H1 (cell line): ENCODE data around the gene MSS51. TPM values are rescaled to one million over a fixed set of nuclear protein-coding genes. Genes with fewer than 3 reads are reported as not detected.

Source experiments
- CTCF ChIA-PET: fragments of 300-600 bp; sonication (Branson Sonifier 250); formaldehyde crosslinking; loops from one replicate; lab custom pipeline; 2021; ENCODE audit not compliant: partially characterized antibody; lab: Charles Lee
- POLR2A ChIA-PET: fragments of 300-600 bp; sonication (Branson Sonifier 250); formaldehyde crosslinking; loops from one replicate; lab custom pipeline; 2021; ENCODE audit warnings: inconsistent platforms; ENCODE audit not compliant: partially characterized antibody; lab: Charles Lee
- DNase-seq, 2 experiments: peaks; one replicate each; pipeline versions ENCODE4 v3.0.0 to v3.0.0-alpha.2; 2010 to 2022; ENCODE audit warnings: low spot score in 2 of 2, low read depth in 1 of 2, mixed read lengths in 1 of 2
- FAIRE-seq: peaks from 2 replicates; lab custom pipeline; 2011; peaks lifted over from hg19 to GRCh38; lab: Jason Lieb, UNC
- H2AFZ ChIP-seq: 2 replicates; pipeline ENCODE4 v1.8.1; 2012; ENCODE audit warnings: low read length, inconsistent platforms
- H2AK5ac ChIP-seq: 2 replicates; pipeline ENCODE4 v1.6.1; 2013; ENCODE audit warnings: low read depth, low read length
- H2BK120ac ChIP-seq: replicated peaks from 2 replicates; pipeline ENCODE3; 2013; ENCODE audit warnings: low read depth, low read length, inconsistent platforms
- H2BK12ac ChIP-seq: 2 replicates; pipeline ENCODE4 v1.6.1; 2013; ENCODE audit warnings: low read depth, low read length
- H2BK15ac ChIP-seq: 2 replicates; pipeline ENCODE4 v1.6.1; 2013; ENCODE audit warnings: low read length
- H2BK20ac ChIP-seq: 2 replicates; pipeline ENCODE4 v1.6.1; 2013; ENCODE audit warnings: low read length
- H2BK5ac ChIP-seq: 2 replicates; pipeline ENCODE4 v1.6.1; 2013; ENCODE audit warnings: low read depth, low read length
- H3K14ac ChIP-seq: 2 replicates; pipeline ENCODE4 v1.6.1; 2013; ENCODE audit warnings: inconsistent platforms; ENCODE audit not compliant: insufficient read length
- H3K18ac ChIP-seq: 2 replicates; pipeline ENCODE4 v1.6.1; 2013; ENCODE audit warnings: low read length; ENCODE audit errors: extremely low read depth
- H3K23ac ChIP-seq: 2 replicates; pipeline ENCODE4 v1.6.1; 2013; ENCODE audit warnings: inconsistent platforms; ENCODE audit not compliant: insufficient read length
- H3K23me2 ChIP-seq: 2 replicates; pipeline ENCODE4 v1.6.1; 2013; ENCODE audit warnings: low read depth, low read length
- H3K27ac ChIP-seq: 2 replicates; pipeline ENCODE4 v1.6.1; 2011; ENCODE audit warnings: low read depth, low read length, inconsistent platforms
- H3K27me3 ChIP-seq, 4 experiments: replicated peaks in 1 of 4; 1 replicate in 1 of 4; 2 replicates in 3 of 4; pipeline versions ENCODE4 v1.6.1 to v1.8.1; 2011 to 2013; ENCODE audit warnings: low read length in 3 of 4, mild to moderate bottlenecking in 3 of 4, inconsistent platforms in 2 of 4, mixed read lengths in 2 of 4, moderate library complexity in 1 of 4; ENCODE audit not compliant: control insufficient read depth in 3 of 4, insufficient read depth in 3 of 4; ENCODE audit errors: extremely low read depth in 1 of 4
- H3K36me3 ChIP-seq, 4 experiments: 2 replicates each; pipeline versions ENCODE4 v1.6.1 to v1.8.1; 2011 to 2013; ENCODE audit warnings: mild to moderate bottlenecking in 4 of 4, low read length in 3 of 4, moderate library complexity in 2 of 4, control low read depth in 1 of 4, inconsistent platforms in 1 of 4; ENCODE audit not compliant: insufficient read depth in 4 of 4, control insufficient read depth in 2 of 4
- H3K4ac ChIP-seq: replicated peaks from 2 replicates; pipeline ENCODE3; 2013; ENCODE audit warnings: low read length, low read depth, mixed read lengths, inconsistent platforms; ENCODE audit not compliant: insufficient read length
- H3K4me1 ChIP-seq, 4 experiments: replicated peaks in 1 of 4; 1 replicate in 1 of 4; 2 replicates in 3 of 4; pipeline versions ENCODE4 v1.6.1 to v1.8.1; 2011 to 2013; ENCODE audit warnings: low read length in 3 of 4, inconsistent platforms in 2 of 4, mixed read lengths in 1 of 4; ENCODE audit not compliant: insufficient read depth in 4 of 4, control insufficient read depth in 3 of 4
- H3K4me2 ChIP-seq, 2 experiments: 2 replicates each; pipeline versions ENCODE4 v1.6.1 to v1.8.1; 2011 to 2013; ENCODE audit warnings: low read depth in 2 of 2, low read length in 2 of 2, control low read depth in 1 of 2, inconsistent platforms in 1 of 2, mild to moderate bottlenecking in 1 of 2; ENCODE audit not compliant: insufficient read depth in 1 of 2
- H3K4me3 ChIP-seq, 4 experiments: fragments of 200-600, 300-600 bp in 1 of 4; sonication (generic), shearing (Covaris generic), sonication (Bioruptor Twin) in 1 of 4; 2 replicates each; pipeline versions ENCODE4 v1.5.1 to v1.8.1; 2011 to 2016; ENCODE audit warnings: low read length in 4 of 4, low read depth in 3 of 4, control low read depth in 2 of 4, inconsistent platforms in 2 of 4, mild to moderate bottlenecking in 2 of 4, mixed read lengths in 1 of 4, moderate library complexity in 1 of 4; ENCODE audit not compliant: insufficient read depth in 2 of 4; ENCODE audit errors: extremely low read depth in 1 of 4
- H3K56ac ChIP-seq: replicated peaks from 2 replicates; pipeline ENCODE3; 2013; ENCODE audit warnings: low read depth, mild to moderate bottlenecking, mixed read lengths, low read length, inconsistent platforms; ENCODE audit not compliant: insufficient read length
- H3K79me1 ChIP-seq: 2 replicates; pipeline ENCODE4 v1.6.1; 2013; ENCODE audit warnings: low read depth, low read length, control low read depth
- H3K79me2 ChIP-seq, 2 experiments: 2 replicates each; pipeline versions ENCODE4 v1.6.1 to v1.8.1; 2012 to 2013; ENCODE audit warnings: low read length in 2 of 2, mild to moderate bottlenecking in 2 of 2, inconsistent platforms in 1 of 2; ENCODE audit not compliant: insufficient read depth in 2 of 2, control insufficient read depth in 1 of 2
- H3K9ac ChIP-seq, 4 experiments: replicated peaks in 1 of 4; 1 replicate in 1 of 4; 2 replicates in 3 of 4; pipeline versions ENCODE4 v1.6.1 to v1.8.1; 2011 to 2013; ENCODE audit warnings: low read depth in 3 of 4, low read length in 3 of 4, control low read depth in 2 of 4, mild to moderate bottlenecking in 2 of 4, moderate library complexity in 2 of 4, inconsistent platforms in 1 of 4; ENCODE audit errors: extremely low read depth in 1 of 4
- H3K9me3 ChIP-seq, 2 experiments: 2 replicates each; pipeline versions ENCODE4 v1.6.1 to v1.8.1; 2012 to 2013; ENCODE audit warnings: mild to moderate bottlenecking in 2 of 2, moderate library complexity in 2 of 2, control low read depth in 1 of 2, inconsistent platforms in 1 of 2, low read depth in 1 of 2, low read length in 1 of 2, mixed read lengths in 1 of 2; ENCODE audit not compliant: insufficient read depth in 2 of 2
- H4K20me1 ChIP-seq, 2 experiments: replicated peaks in 1 of 2; 2 replicates each; pipeline versions ENCODE3 to v1.8.1; 2011 to 2013; ENCODE audit warnings: inconsistent platforms in 2 of 2, low read length in 2 of 2, mild to moderate bottlenecking in 1 of 2; ENCODE audit not compliant: insufficient read depth in 2 of 2, control insufficient read depth in 1 of 2
- H4K5ac ChIP-seq: 2 replicates; pipeline ENCODE4 v1.6.1; 2013; ENCODE audit warnings: low read length, low read depth, mixed read lengths, inconsistent platforms; ENCODE audit not compliant: insufficient read length
- H4K8ac ChIP-seq: 2 replicates; pipeline ENCODE4 v1.8.0; 2013; ENCODE audit warnings: mild to moderate bottlenecking, moderate library complexity, low read length, inconsistent platforms; ENCODE audit not compliant: insufficient read depth; ENCODE audit errors: extremely low read depth
- H4K91ac ChIP-seq: replicated peaks from 2 replicates; pipeline ENCODE3; 2013; ENCODE audit warnings: low read length, mixed read lengths, inconsistent platforms; ENCODE audit not compliant: insufficient read length
- ATF2 ChIP-seq: IDR thresholded peaks from 2 replicates; pipeline ENCODE4 v1.6.1; 2012; ENCODE audit warnings: low read length, inconsistent platforms
- BCL11A ChIP-seq, 2 experiments: IDR thresholded peaks; one replicate each; pipeline ENCODE4 v1.6.1; 2011; ENCODE audit warnings: low read depth in 2 of 2, low read length in 2 of 2, mild to moderate bottlenecking in 2 of 2
- BRCA1 ChIP-seq: IDR thresholded peaks from 2 replicates; pipeline ENCODE4 v1.6.1; 2012; ENCODE audit warnings: low read depth, low read length, improper control_type of control experiment
- HDAC2 ChIP-seq, 2 experiments: fragments of 300-600 bp in 1 of 2; sonication (generic) in 1 of 2; IDR thresholded peaks; 2 replicates each; pipeline ENCODE4 v1.6.1; 2011 to 2012; ENCODE audit warnings: low read depth in 2 of 2, low read length in 2 of 2, mild to moderate bottlenecking in 2 of 2, moderate library complexity in 2 of 2, borderline replicate concordance in 1 of 2, inconsistent platforms in 1 of 2
- KDM4A ChIP-seq: IDR thresholded peaks from one replicate; pipeline ENCODE4 v1.7.1; 2012; ENCODE audit warnings: low read depth, mild to moderate bottlenecking, moderate library complexity, low read length, inconsistent platforms; ENCODE audit not compliant: severe bottlenecking
- POLR2A ChIP-seq, 2 experiments: IDR thresholded peaks; 1 replicate in 1 of 2; 2 replicates in 1 of 2; pipeline ENCODE4 v1.6.1; 2011; ENCODE audit warnings: low read depth in 2 of 2, low read length in 2 of 2, mild to moderate bottlenecking in 2 of 2; ENCODE audit errors: control extremely low read depth in 1 of 2
- RNF2 ChIP-seq: fragments of 200-900, 300-1000 bp; sonication (generic); IDR thresholded peaks from 2 replicates; pipeline ENCODE4 v1.7.1; 2016; ENCODE audit warnings: borderline replicate concordance, low read depth, mild to moderate bottlenecking, antibody characterized with exemption, low read length; ENCODE audit not compliant: poor library complexity, severe bottlenecking; ENCODE audit errors: missing control alignments
- SIX5 ChIP-seq: IDR thresholded peaks from 2 replicates; pipeline ENCODE4 v1.6.1; 2011; ENCODE audit warnings: mild to moderate bottlenecking, low read depth, low read length
- SP2 ChIP-seq: IDR thresholded peaks from 2 replicates; pipeline ENCODE4 v1.6.1; 2012; ENCODE audit warnings: mild to moderate bottlenecking, low read length, inconsistent platforms
- WGBS, 2 experiments: shearing (Covaris generic) in 1 of 2; methylation state at CpG; one replicate each; pipeline versions ENCODE4 v1.1.6 to v1.1.7; 2013 to 2015; ENCODE audit warnings: low lambda C conversion rate in 2 of 2, mixed read lengths in 2 of 2, inconsistent platforms in 1 of 2, low coverage in 1 of 2, missing lambda C conversion rate in 1 of 2; ENCODE audit not compliant: insufficient replicate concordance in 2 of 2, insufficient coverage in 1 of 2, insufficient read length in 1 of 2; ENCODE audit errors: extremely low coverage in 1 of 2, missing lambda C conversion rate in 1 of 2; 5-methylcytosine and 5-hydroxymethylcytosine counted together
- polyA plus RNA-seq, 7 experiments: library from polyadenylated mRNA; depleted of rRNA in 3 of 7; stranded (reverse) in 5 of 7; unstranded in 2 of 7; fragments of >200 nt in 5 of 7; fragments of 200-250 nt in 2 of 7; gene quantifications; 1 replicate in 5 of 7; 2 replicates in 1 of 7; 4 replicates in 1 of 7; pipeline versions ENCODE4 v1.2.1 to v1.2.3, GENCODE V29; 2011 to 2013; ENCODE audit warnings: missing spikeins in 2 of 7, mixed read lengths in 2 of 7
- total RNA-seq: library from RNA; stranded (reverse); fragmentation: NEBNext Ultra II Directional; extraction: Animal tissue kit (Norgen Biotek cat#: 25700); gene quantifications from 2 replicates; pipeline ENCODE4 v1.2.1, GENCODE V29; 2021

Gene MSS51
- total and polyA plus RNA-seq, 2 of the 8 experiments (the other 6 are each of a cell fraction or from before 2014, with no cell fraction given): 1.5 to 1.7 TPM

DNA sequence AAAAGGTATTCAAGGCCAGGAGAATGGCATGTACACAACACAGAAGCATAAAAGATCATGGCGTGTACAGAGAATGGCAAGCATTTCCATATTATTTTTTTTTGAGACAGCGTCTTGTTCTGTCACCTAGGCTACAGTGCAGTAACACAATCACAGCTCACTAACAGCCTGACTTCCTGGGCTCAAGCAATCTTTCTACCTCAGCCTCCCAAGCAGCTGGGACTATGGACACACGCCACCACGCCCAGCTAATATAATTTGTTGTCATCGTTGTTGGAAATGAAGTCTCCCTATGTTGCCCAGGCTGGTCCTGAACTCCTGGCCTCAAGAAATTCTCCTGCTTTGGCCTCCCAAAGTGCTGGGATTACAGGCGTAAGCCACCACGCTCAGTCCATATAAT, 46.8 kb downstream of the MSS51 start:
- WGBS, 2 experiments: 93% methylated on average over 7 of the region's 7 CpGs; no CpG with 5 or more reads in 1 of the 2 experiments
- Histone ChIP-seq H3K9ac (no peak overlapping the region), H3K4me1 (no peaks in the 10 kb centered on the region), H3K23ac (no peak overlapping the region)
- CTCF ChIA-PET: interaction anchor here (0.7 to 1.7 kb wide), 2 partner anchors 11 to 1489 kb away, joined by 3 to 7 read pairs; no protein-coding TSS in a partner anchor
- TF ChIP-seq BRCA1: no peak
- TF ChIP-seq BCL11A (IDR thresholded peaks at IDR 0.05; ENCODE audit: low read depth in 2 of 2, low read length in 2 of 2): no peak
- no peak for TF ChIP-seq POLR2A (IDR thresholded peaks at IDR 0.05; ENCODE audit: control extremely low read depth in 1 of 2, low read depth in 2 of 2, low read length in 2 of 2)
- no peak for TF ChIP-seq SIX5
- TF ChIP-seq KDM4A: no peak
- no peak for TF ChIP-seq ATF2
- no peak for TF ChIP-seq HDAC2 (IDR thresholded peaks at IDR 0.05; ENCODE audit: borderline replicate concordance in 1 of 2, low read depth in 2 of 2, low read length in 2 of 2)
- TF ChIP-seq RNF2: no peak
- TF ChIP-seq SP2: no peak
- TF ChIP-seq, all 59 proteins: peak for 0
- no peak overlapping the region for H2BK12ac ChIP-seq
- H3K27ac ChIP-seq: no peak overlapping the region
- no peak overlapping the region for H4K91ac ChIP-seq
- H3K4ac ChIP-seq: no peak overlapping the region
- H2BK15ac ChIP-seq: no peak overlapping the region
- no peak overlapping the region for H4K8ac ChIP-seq
- no peak overlapping the region for H2BK120ac ChIP-seq
- FAIRE-seq (no peak), DNase-seq (no peak)
- no peak overlapping the region for H2BK5ac ChIP-seq
- H3K23me2 ChIP-seq: no peaks in the 10 kb centered on the region
- no peak overlapping the region for H2BK20ac ChIP-seq
- H4K20me1 ChIP-seq: peaks cover 0 to 1% of the 10 kb centered on the region in 2 experiments
- H3K27me3 ChIP-seq: no peaks in the 10 kb centered on the region
- H3K36me3 ChIP-seq: peaks cover 4 to 49% (median 22%) of the 10 kb centered on the region in 4 experiments; a peak in 5 of 8 replicates
- H3K56ac ChIP-seq: no peak overlapping the region
- no peak overlapping the region for H2AFZ ChIP-seq
- POLR2A ChIA-PET: no interaction called here
- H3K79me2 ChIP-seq: no peaks in the 10 kb centered on the region
- H4K5ac ChIP-seq: no peak overlapping the region
- H3K14ac ChIP-seq: no peak overlapping the region
- no peaks in the 10 kb centered on the region for H3K9me3 ChIP-seq
- no peak overlapping the region for H3K4me2 ChIP-seq
- no peaks in the 10 kb centered on the region for H3K79me1 ChIP-seq
- H3K4me3 ChIP-seq: no peak overlapping the region
- H2AK5ac ChIP-seq: no peak overlapping the region
- no peak overlapping the region for H3K18ac ChIP-seq
